T-cell (primary cell): ENCODE measurements around the gene HHAT. TPM values are rescaled to one million over a fixed set of nuclear protein-coding genes. Genes with fewer than 3 reads are reported as not detected.

Source experiments
- ATAC-seq, 4 experiments: fragments of 200-7000 bp in 3 of 4; fragments of 150-1000 bp in 1 of 4; cut with Tn5 transposase; replicated peaks in 1 of 4; 1 replicate in 3 of 4; 2 replicates in 1 of 4; pipeline ENCODE4 v1.10.0; 2021; ENCODE audit warnings: moderate library complexity in 3 of 4, mild to moderate bottlenecking in 2 of 4, moderate number of reproducible peaks in 1 of 4
- CTCF ChIA-PET, 2 donors: fragments of 300-600 bp; sonication (Branson Sonifier 250); formaldehyde crosslinking; loops; one replicate each; lab custom pipeline; 2022; ENCODE audit warnings: antibody characterized with exemption in 2 of 2; lab: Charles Lee
- POLR2A ChIA-PET, 2 donors: fragments of 300-600 bp; sonication (Branson Sonifier 250); formaldehyde crosslinking; loops; one replicate each; lab custom pipeline; 2022; ENCODE audit warnings: antibody characterized with exemption in 2 of 2; lab: Charles Lee
- DNase-seq, 35 experiments: peaks; one replicate each; pipeline versions ENCODE4 v3.0.0 to v3.0.0-alpha.2; 2013 to 2023
- H3K27ac ChIP-seq: one replicate; pipeline ENCODE4 v1.5.1; 2013; ENCODE audit warnings: low read length
- H3K27me3 ChIP-seq, 2 experiments: replicated peaks in 1 of 2; 1 replicate in 1 of 2; 2 replicates in 1 of 2; pipeline versions ENCODE4 v1.6.1 to v1.7.0; 2013; ENCODE audit warnings: low read length in 1 of 2, mixed read lengths in 1 of 2; ENCODE audit not compliant: control insufficient read depth in 2 of 2, insufficient read depth in 2 of 2; ENCODE audit errors: extremely low read depth in 1 of 2
- H3K36me3 ChIP-seq, 2 donors: 1 replicate in 1 of 2; 2 replicates in 1 of 2; pipeline versions ENCODE4 v1.6.1 to v1.7.0; 2013; ENCODE audit warnings: low read length in 1 of 2; ENCODE audit not compliant: control insufficient read depth in 2 of 2, insufficient read depth in 1 of 2; ENCODE audit errors: extremely low read depth in 1 of 2
- H3K4me1 ChIP-seq, 2 experiments: 1 replicate in 1 of 2; 2 replicates in 1 of 2; pipeline versions ENCODE4 v1.6.1 to v1.7.0; 2013; ENCODE audit warnings: low read length in 2 of 2, mixed read lengths in 1 of 2; ENCODE audit not compliant: insufficient read depth in 2 of 2, control insufficient read depth in 1 of 2; ENCODE audit errors: extremely low read depth in 1 of 2
- H3K4me3 ChIP-seq, 2 donors: 1 replicate in 1 of 2; 2 replicates in 1 of 2; pipeline versions ENCODE4 v1.5.1 to v1.7.0; 2013; ENCODE audit warnings: mild to moderate bottlenecking in 2 of 2, low read length in 1 of 2, moderate library complexity in 1 of 2; ENCODE audit not compliant: control insufficient read depth in 1 of 2; ENCODE audit errors: extremely low read depth in 1 of 2
- H3K9me3 ChIP-seq: 2 replicates; pipeline ENCODE4 v1.7.0; 2013
- H3K27ac Mint-ChIP-seq, 2 donors: one replicate each; pipeline ENCODE4 v1.8.0; 2020 to 2021; ENCODE audit warnings: mild to moderate bottlenecking in 2 of 2, mixed read lengths in 2 of 2
- H3K27me3 Mint-ChIP-seq, 2 donors: one replicate each; pipeline ENCODE4 v1.8.0; 2021 to 2022; ENCODE audit warnings: mixed read lengths in 2 of 2
- H3K36me3 Mint-ChIP-seq: one replicate; pipeline ENCODE4 v1.8.0; 2021; ENCODE audit warnings: mixed read lengths
- H3K4me1 Mint-ChIP-seq, 3 donors: one replicate each; pipeline ENCODE4 v1.8.0; 2020 to 2022; ENCODE audit warnings: mixed read lengths in 3 of 3, mild to moderate bottlenecking in 1 of 3
- H3K4me3 Mint-ChIP-seq, 3 donors: one replicate each; pipeline ENCODE4 v1.8.0; 2020 to 2022; ENCODE audit warnings: mild to moderate bottlenecking in 3 of 3, mixed read lengths in 3 of 3, moderate library complexity in 3 of 3
- H3K9me3 Mint-ChIP-seq, 3 donors: one replicate each; pipeline ENCODE4 v1.8.0; 2020 to 2022; ENCODE audit warnings: mixed read lengths in 3 of 3
- WGBS: methylation state at CpG from one replicate; pipeline ENCODE4 v1.1.5; 2013; ENCODE audit warnings: missing lambda C conversion rate; ENCODE audit not compliant: insufficient coverage; 5-methylcytosine and 5-hydroxymethylcytosine counted together
- total RNA-seq, 35 experiments: library from RNA in 6 of 35; stranded (reverse) in 6 of 35; fragments of 120-200 nt in 1 of 35; gene quantifications; one replicate each; pipeline versions ENCODE4 v1.2.1 to v1.2.4 and lab custom pipeline; 2013 to 2026

The HHAT gene
- total RNA-seq, 5 donors from 2014 or later (not counting 1 experiment from before 2014, with no cell fraction given) = 2.2 to 7.9 (median 4.1) TPM

DNA sequence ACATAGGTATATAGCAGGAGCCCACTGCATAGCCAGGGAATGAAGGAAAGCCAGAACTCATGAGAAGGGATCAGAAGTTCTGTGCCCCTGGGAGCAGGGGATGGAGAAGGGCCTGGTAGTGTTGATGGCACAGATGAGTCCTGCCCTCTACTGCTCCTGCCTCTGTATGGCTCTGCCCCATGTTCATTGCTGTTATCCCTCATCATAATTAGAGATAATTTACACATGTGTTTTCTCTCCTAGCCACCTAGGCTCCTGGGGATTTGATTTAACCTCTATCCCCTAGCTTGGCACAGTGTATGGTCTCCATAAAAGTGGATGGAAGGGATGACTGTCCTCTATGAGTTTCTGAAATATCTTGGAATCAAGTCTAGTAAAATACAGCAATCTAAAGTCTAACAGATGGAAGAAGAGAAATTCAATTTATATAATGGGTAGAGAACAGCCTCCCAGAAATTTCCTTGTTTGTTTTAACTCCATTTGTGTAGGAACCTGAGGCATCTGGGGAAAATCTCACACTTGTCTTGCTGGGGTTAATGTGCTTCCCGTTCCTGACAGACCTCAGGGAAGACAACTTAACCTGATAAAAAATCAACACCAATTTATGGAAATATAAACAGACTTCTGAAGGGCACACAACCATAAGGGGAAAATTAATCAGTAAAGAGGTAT is 393.8 kb downstream of the HHAT start:
- ChIA-PET POLR2A (no interaction called here), CTCF (no interaction called here)
- no peaks in the 10 kb centered on the region for H3K36me3 Mint-ChIP-seq
- no peak for ATAC-seq
- no peaks in the 10 kb centered on the region for H3K9me3 Mint-ChIP-seq
- no CpG with 5 or more reads among the region's 1 CpG for WGBS
- peaks cover 0 to 8% of the 10 kb centered on the region in 2 donors for H3K27me3 Mint-ChIP-seq
- H3K27me3 ChIP-seq = no peaks in the 10 kb centered on the region
- no peaks in the 10 kb centered on the region for H3K4me1 ChIP-seq
- H3K4me3 Mint-ChIP-seq = no peak overlapping the region
- H3K9me3 ChIP-seq = no peaks in the 10 kb centered on the region
- H3K27ac Mint-ChIP-seq = no peak overlapping the region
- no peaks in the 10 kb centered on the region for H3K36me3 ChIP-seq
- no peak overlapping the region for H3K4me3 ChIP-seq
- H3K27ac ChIP-seq = no peak overlapping the region
- no peak for DNase-seq
- no peaks in the 10 kb centered on the region for H3K4me1 Mint-ChIP-seq

- no peaks in the 10 kb centered on the region for H3K36me3 Mint-ChIP-seq
- H3K27me3 Mint-ChIP-seq = peaks cover 0 to 8% of the 10 kb centered on the region in 2 donors
- CTCF ChIA-PET = no interaction called here
- no peaks in the 10 kb centered on the region for H3K9me3 Mint-ChIP-seq
- H3K9me3 ChIP-seq = no peaks in the 10 kb centered on the region
- POLR2A ChIA-PET = no interaction called here
- no peak overlapping the region for H3K4me3 Mint-ChIP-seq
- 44% methylated on average over 3 of the region's 4 CpGs for WGBS
- H3K27ac Mint-ChIP-seq = no peak overlapping the region
- H3K27me3 ChIP-seq = no peaks in the 10 kb centered on the region
- ATAC-seq (no peak), DNase-seq (no peak)
- no peaks in the 10 kb centered on the region for H3K36me3 ChIP-seq
- no peak overlapping the region for H3K27ac ChIP-seq
- H3K4me1 Mint-ChIP-seq = no peaks in the 10 kb centered on the region
- no peak overlapping the region for H3K4me3 ChIP-seq
- no peaks in the 10 kb centered on the region for H3K4me1 ChIP-seq
Observed at GRCh38 chr1:210723646-210724045, 394.9 kb downstream of the HHAT start.

DNA sequence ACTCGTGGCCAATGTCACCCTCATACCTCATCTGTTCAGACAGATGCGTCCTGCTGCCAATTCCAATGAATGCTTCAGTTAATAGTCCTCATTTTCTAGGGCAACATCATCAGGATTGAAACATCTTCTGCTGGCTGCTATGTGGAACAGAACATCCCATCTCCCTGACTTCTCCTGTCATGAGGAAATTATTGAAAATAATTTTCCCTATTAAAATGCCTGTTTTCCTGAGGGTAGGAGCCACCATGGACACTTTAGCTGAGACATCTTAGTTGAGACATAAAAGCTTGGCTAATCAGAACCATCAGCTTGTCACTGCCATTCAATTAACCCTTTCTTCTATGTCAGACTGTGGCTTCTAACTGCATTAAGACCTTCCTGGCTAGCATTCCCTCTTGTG is 396.1 kb downstream of the HHAT start:
- Histone ChIP-seq H3K27me3 (no peaks in the 10 kb centered on the region), H3K9me3 (no peaks in the 10 kb centered on the region), H3K4me3 (no peak overlapping the region), H3K36me3 (no peaks in the 10 kb centered on the region), H3K4me1 (no peaks in the 10 kb centered on the region), H3K27ac (no peak overlapping the region)
- ATAC-seq (no peak), DNase-seq (no peak)
- Mint-ChIP-seq H3K9me3 (no peaks in the 10 kb centered on the region), H3K27me3 (peaks cover 0 to 8% of the 10 kb centered on the region in 2 donors), H3K36me3 (no peaks in the 10 kb centered on the region), H3K4me1 (no peaks in the 10 kb centered on the region), H3K4me3 (no peak overlapping the region), H3K27ac (no peak overlapping the region)
- ChIA-PET POLR2A (no interaction called here), CTCF (no interaction called here)
- 80% methylated on average over 1 of the region's 2 CpGs for WGBS

Other genes starting within 250 kb of the HHAT start
- not detected for gene SERTAD4, start 96.1 kb upstream of the HHAT start, total RNA-seq